ENCODE results near the gene DCP2.

GRCh38 chr5:113027015-113027414 is 50.4 kb downstream of the DCP2 start:
- no peak for TF ChIP-seq POLR2A (IDR thresholded peaks at IDR 0.05)
- TF ChIP-seq CTCF (IDR thresholded peaks at IDR 0.05) = no peak
- TF ChIP-seq POLR2AphosphoS5 (IDR thresholded peaks at IDR 0.05) = no peak

Data from breast epithelium (tissue), 3 donors.